Measurements from ENCODE around the gene WNT5A.

WNT5A gene

DNA sequence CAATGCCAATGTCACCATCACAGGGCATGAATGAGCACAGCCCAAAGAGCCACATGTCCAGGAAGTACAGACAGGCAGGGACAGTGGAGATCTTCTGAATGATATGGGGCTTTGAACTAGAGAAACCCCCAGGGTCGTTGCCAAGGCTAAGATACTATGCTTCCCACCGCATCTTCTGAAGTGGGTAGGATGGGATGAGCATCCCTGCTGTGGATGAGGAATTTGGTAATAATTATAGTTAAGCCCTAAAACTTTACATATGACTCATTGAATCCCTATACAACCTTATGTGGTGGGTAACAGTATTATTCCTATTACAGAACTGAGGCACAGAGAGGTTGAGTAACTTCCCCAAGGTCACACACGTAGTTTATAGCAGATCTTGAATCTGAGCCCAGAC is 44.2 kb downstream of the WNT5A start:
- DNase-seq, result no peak

DNA sequence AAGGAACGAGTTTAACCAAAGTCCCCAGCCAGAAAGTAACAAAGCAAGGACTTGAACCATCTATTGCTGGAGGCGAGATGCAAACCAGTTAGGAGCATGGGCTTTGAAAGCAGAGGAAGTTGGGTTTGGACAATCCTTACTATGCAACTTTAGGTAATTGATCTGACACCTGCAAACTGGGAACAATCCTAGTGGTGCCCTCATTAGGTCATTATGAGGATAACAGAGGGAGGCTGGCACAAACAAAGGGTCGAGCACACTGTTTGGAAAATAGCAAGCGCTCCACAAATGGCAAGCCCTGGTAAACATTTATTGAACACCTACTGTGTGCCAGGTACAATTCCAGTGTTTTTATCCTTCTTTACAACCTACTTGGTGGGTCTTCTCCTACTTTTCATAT is 45.6 kb downstream of the WNT5A start:
- no peak for DNase-seq

DNA sequence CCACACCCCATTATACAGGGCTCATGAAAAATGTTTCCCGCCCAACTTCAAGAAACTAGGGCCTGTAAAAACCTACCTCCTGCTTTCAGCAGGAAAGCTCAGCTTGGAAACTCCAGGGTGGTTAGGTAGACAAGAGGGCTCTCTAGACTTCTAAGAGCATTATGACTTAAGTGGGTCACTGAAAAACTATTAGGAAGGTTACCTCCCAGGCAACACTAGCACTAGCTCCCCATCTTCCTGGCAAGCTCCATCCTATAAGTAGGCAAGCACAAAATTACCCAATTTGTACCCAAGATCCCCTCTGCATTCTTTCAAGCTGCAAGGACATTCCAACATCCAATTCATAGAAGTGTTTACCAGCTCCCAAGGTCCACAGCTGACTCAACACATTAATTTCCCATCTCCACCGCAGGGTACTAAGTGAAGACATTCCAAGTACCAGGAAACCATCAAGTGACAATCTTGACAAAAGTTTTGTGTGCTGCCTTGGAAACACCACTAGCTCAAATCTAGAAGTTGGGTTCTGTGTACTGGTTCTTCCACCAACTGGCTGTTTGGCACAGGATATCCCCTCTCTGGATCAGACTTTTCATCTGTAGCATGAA is 46.9 kb downstream of the WNT5A start:
- no peak for DNase-seq

DNA sequence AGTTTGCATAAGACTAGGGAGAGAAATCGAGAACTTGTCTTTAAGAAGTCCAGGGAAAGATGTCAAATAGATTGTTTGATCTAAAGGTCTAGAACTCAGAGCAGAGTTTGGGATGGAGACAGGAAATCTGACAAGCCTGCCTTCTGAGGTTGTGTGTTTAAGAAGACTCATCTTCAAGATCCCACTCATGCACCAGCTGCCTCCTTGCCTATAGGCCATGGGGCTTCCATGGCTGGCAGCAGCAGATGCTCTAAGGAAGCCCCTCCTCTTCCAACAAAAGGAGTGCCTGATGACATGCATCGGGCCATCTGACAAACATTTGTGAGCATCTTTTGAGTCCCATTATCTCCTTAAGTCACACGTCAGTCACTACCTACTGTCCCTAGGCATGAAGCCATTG is 47.4 kb downstream of the WNT5A start:
- no peak for DNase-seq

DNA sequence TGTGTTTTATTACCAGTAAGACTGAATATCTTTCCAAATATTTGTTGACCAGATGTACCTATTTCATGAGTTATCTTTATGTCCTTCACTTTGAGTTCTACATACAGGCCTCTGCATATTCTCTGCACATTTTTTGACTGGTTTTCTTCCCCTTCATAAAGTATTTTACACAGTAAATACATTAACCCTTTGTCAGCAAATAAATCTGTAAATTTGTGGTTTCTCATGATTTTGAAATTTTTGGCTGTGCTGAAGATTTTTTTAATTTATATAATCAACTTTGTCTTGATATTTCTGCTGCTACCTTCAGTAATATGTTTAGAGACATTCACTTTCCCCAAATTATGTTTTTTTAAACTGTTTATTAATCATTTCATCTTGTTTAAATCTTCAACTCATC is 50.5 kb downstream of the WNT5A start:
- no peak for DNase-seq

DNA sequence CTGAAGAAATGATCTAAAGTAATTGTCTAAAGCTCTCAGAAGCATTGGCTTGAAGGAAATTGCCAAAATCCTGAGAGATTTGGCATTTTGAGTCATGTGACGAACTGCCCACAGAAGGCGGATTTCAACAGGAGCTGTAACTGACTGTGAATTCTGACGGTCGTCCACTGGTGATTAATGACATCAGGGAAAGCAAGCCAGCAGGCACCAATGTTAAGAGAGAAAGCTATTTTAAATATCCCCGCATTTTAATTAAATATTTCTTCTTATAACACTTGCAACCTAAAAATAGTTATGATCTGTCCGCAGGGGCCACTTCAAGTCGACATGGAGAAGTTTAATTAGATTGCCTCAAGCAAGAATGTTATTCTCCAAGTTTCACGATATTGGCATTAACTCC is 51.6 kb downstream of the WNT5A start:
- no peak for DNase-seq

DNA sequence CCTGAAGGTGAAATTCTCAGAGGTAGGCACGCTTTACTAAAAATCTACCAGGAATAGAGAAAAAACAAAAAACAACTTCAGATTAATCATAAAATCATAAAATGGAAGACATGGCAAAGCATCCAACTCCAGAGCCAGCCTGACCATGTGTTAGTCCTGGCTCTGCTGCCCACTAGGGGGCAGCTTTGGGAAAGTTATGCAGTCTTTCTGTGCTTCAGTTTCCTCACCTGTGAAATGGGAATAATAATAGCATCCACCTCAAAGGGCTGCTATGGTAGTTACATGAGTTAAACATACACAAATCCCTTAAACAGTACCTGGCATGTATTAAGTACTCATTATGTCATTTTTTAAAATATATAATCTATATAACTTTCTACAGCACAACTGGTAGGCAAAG is 52.3 kb downstream of the WNT5A start:
- no peak for DNase-seq

DNA sequence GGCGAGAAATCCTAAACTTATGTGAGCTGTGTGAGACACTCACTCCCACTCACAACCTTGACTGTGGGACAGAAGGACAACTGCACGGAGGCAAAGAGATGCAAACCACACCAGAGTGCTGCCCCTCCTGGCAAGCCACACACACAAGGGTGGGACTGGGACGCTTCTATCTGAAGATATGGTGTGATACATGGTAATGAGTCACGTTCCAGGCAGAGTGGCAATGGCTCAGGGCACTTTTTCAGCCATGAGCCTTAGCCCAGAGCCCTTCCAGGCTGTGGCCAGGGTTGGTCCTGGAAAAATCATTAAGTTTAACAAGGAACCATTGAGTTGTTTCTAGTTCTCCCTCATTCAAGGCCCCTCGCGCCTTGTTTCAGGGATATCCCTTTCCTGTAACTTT is 56.1 kb downstream of the WNT5A start:
- no peak for DNase-seq

DNA sequence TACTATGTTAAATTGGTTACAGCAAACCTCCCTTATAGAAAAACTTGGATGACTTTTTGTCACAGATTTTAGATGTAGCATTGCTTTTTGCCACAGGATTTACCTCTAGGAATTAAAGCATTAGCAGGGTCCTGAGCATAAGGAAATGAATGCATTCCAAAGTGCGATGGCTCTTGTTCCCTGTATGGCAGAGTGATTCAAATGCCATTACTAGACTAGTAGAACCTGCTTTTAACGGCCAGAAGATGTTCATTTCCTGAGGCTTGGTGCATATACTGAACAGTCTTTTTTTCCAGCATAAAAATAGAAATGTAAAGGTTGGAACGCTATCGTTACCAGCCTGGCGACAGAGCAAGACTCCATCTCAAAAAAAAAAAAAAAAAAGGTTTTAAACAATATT is 59.4 kb downstream of the WNT5A start:
- DNase-seq, result no peak

DNA sequence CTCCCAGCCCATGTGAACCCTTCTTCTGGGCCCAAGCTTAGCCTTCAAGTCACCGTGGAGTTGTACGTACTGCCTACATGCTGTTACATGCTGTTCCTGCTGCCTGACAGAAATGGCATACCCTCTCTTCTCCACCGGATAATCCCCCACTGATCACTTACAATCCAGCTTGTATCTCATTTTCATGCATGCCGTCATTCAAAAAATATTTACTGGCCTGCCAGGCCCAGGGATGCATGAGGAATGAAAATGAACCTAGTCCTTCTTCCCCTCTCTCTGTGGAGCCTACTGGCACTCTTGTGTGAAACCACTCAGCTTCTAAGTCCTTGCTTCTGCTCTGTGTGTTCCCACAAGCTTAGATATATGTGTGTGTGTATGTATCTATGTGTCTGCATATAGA is 60.6 kb downstream of the WNT5A start:
- DNase-seq, result no peak

DNA sequence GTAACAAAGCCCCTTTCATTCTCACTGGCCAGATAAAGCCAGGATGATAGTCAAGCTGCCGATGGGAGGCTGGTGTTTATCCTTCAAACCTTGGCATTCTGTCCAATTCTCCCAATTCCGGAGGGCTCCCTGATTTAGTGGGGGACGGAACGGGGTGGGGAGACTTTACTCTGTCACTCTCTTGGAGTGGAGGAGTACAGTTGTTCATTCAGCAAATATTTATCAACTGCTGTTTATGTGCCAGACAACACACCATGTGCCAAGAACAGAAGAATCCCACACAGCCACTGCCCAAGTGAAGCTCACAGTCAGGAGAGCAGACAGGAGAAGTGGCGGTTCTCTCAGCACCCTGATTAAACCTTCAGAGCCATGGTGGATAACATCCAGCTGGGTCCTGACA is 63.3 kb downstream of the WNT5A start:
- no peak for DNase-seq

DNA sequence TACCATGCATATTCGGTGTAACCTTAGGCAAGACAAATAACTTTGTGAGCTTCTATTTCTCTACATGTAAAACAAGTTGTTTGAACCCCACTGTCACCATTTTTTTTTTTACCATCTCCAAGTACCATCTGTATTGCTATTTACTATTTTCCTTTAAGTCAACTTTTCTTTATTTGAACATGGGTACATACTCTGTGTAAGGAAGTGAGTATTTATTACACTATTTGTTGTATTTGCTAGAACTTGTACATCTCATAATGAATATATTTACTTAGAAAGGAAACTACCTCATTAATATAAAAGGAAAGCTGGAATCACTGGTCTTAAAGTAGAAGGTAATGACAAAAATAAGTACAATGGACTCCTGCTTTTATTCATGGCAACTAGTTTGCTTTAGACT is 69.9 kb downstream of the WNT5A start:
- no peak for DNase-seq

DNA sequence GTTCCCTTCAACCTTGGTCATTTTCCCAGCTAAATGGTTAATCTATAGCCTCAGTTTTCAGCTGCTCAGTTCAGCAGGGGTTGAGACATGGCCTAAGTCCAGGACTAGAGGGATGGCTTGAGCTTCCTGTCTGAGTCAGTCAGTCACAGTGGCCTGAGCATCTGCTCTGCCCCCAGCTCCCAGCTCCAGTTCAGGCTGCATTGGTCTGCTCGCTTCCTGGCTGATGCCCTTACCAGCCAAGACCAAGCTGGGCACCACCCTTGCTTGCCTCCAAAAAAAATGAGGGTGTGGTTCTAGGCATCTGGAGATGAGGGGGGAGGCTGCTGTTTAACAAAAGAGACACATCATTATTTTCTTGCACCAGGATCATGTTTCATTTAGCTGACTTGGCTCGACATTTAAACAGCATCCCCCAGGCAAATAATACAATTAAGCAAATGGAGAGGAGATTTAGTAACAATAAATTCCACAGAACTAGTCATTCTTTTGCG is 70.7 kb downstream of the WNT5A start:
- no peak for DNase-seq

Data from bone marrow (tissue), 2 donors.